HG03342 (cell line): Measurements from ENCODE around the gene KAZN.

Experiments used
- ATAC-seq: cut with Tn5 transposase; IDR thresholded peaks from one replicate; pipeline ENCODE4 v1.9.1; 2021; ENCODE audit warnings: mild to moderate bottlenecking, moderate library complexity; ENCODE audit not compliant: unreplicated experiment

Gene KAZN

DNA sequence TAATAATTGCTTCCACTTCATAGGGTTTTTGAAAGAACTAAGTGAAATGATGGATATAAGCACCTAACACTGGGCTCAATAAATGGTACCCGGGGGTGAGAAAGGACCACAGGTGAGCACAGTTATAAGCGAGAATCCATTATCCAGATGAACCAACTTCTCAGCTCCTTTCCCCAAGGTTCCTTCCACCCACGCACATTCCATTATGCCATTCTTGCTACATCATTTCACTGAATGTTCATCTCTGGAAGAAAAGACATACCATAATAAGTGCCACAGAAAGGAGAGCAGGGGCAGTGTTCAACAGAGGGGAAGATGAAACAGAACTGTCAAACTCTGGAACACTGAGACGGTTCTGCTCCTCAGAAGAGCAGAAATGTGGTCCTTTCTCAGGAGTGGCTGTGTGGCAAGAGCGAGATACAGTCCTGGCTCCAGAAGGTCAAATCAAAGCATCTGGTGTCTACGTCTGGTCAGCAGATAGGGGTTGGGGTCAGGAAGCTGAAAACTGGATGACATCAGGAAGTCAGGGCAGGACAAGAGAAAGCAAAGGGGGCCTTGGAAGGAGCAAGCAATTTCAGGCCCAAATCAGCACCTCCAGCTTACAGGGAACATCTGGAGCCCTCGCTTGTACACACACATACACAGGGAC lies 299.6 kb downstream of the KAZN start:
- no peak for ATAC-seq

- ATAC-seq, result no peak
Observed at GRCh38 chr1:14899686-14900085, 301.2 kb downstream of the KAZN start.

DNA sequence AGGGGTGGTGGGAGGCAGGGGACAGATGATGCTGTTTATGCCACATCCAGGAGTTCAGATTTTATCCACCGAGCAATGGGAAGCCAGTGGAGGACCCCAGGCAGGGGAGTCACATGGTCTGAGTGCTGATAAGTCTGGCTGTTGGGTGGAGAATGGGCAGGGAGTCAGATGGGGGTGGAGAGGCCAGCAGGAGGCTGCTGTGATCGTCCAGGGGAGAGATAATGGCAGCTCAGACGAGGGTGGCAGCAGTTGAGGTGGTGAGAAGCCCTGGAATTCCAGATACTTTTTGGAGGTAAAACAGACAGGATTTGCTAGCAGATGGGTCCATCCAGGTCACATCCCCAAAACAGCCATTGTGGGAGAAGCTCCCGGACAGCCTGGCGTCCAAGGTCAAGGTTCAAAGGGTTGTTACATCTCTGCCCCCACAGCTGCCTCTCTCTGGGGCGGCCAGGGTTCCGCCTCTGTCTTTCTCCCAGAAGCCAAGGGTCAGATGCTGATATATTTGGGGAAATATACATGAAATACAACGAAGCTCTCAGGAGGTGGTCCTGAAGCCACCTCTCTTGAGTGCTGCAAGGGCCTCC lies 303.0 kb downstream of the KAZN start:
- no peak for ATAC-seq

GRCh38 chr1:14903922-14904321 lies 305.4 kb downstream of the KAZN start:
- no peak for ATAC-seq

- no peak for ATAC-seq
Observed at GRCh38 chr1:14906665-14907064, 308.2 kb downstream of the KAZN start.

DNA sequence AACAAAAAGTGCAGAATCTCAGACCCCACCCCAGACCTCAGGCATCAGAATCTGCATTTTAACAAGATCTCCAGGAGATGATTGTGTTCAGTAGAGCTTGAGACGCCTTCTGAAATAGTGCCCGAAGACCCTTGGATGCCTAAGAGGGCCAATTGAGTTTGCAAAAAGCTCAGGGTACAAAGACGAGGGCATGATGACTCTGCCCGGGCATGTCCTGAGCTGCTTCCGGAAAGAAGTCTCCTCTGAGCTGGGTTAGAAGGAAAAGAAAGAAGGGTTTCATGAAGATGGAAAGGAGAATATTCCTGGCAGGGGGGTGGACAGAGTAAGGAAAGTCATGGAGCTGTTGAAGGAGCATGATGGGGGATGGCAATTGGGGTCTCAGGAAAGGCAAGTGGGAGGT lies 308.9 kb downstream of the KAZN start:
- no peak for ATAC-seq

DNA sequence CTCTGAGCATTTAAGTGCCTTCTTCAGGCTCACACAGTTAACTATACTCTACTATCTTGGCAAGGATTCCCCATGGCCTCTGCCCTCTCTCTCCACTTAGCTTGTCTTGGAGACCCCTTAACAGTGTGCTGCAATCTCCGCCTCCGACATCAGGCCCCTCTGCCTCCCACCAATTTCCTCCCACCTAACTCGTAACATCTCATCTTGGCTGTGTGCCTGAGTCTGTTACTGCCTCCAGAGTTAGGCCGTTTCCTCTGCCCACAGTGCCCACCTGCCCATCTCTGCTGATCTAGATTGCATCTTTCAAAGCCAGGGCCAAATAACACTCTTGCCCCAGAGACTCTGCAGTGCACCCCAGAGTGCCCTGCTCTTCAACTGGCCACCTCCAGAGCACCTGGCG lies 310.8 kb downstream of the KAZN start:
- no peak for ATAC-seq

- ATAC-seq, result no peak
Observed at GRCh38 chr1:14909920-14910460, 311.5 kb downstream of the KAZN start.

DNA sequence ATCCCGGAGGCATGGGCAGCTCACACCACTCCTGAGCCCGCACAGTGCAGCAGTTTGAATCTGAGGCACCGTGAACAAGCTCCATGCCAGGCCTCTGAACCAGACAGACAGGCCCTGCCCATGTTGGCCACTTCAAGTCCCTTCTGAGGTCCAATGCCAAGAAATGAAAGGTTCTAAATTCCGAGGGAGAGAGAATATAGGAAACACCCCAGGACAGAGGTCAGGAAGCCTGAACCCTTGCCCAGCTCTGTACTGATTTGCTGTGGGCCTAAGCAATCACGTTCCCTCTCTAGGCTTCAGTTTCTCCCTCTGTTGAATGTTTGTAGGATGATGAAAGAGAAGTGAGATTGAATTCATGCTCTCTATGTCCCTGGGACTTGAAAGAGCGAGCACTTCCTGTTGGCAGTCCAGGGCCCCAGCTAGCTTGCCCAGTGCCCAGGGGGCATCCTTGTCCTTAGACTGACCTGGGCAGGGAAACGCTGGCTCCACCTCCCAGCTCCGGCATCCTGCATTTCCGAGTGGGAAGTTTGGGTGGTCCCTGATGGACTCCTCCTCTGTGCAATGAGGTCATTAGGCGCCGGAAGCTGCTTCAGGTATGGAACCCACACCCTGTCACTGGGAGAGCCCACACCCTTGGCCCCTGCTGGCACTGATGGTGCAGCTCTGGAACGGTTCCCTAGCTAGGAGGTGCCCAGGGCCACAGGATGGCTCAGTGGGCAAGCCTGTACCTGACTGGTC lies 312.7 kb downstream of the KAZN start:
- ATAC-seq, result no peak

GRCh38 chr1:14912839-14913481 lies 314.5 kb downstream of the KAZN start:
- ATAC-seq, result no peak

- ATAC-seq, result no peak
Observed at GRCh38 chr1:14913482-14914177, 315.1 kb downstream of the KAZN start.

DNA sequence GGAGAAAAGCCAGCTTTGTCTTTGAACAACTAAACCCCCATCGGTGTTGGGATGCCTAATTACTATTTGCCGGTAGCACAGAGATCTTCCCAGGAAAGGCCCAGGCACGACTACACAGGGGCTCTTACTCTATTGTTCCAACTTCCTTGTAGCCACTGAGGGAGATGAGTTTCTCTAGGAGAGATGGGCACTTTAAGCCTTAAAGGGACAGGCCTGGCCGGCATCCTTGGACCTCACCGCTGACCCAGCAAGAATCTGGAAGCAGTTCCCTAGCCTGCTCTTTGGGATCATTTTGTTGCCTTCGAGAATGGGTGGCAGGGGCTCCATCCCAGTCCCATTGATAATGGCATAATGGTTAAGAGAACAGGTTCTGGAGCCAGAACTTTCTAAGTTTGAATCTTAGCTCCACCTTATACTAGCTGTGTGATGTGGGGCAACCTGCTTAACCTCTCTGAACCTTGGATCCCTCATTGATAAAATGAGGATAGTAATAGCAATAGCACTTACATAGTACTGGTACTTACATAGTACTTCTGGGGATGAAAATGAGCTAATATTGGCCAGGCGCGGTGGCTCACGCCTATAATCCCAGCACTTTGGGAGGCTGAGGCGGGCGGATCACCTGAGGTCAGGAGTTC lies 316.0 kb downstream of the KAZN start:
- no peak for ATAC-seq

DNA sequence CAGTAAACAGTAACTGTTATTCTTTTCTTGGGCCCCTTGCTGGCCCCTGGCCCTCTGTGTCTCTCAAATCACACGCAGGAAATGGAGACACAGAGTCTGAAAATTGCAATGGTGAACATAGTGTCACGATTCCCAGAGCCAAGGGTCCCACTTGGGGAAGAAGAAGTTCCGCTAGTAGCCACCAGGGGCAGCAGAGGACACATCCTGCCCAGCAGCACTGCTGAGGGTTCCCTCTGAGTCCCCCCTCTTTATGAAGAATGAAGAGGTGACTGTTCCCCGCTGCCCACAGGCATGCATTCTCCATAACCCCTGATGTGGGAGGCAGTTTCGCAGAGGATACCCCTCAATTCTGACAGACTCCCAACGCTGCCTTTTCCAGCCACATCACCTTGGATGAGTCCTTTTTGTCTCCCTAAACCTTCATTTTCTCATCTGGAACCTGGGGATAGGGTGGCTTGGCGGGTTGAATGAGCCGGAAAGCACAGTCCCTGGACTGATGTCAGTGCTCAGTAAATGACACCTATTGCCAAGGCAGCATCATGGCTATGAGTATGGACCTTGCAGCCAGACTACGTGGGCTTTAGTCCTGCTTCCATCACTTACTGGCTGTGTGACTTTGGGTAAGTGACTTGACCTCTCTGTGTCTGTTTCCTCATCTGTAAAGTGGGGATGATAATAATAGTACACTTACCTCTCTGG lies 317.0 kb downstream of the KAZN start:
- ATAC-seq, result no peak

GRCh38 chr1:14919289-14919688 lies 320.8 kb downstream of the KAZN start:
- ATAC-seq, result no peak

- ATAC-seq, result no peak
Observed at GRCh38 chr1:14919751-14920150, 321.3 kb downstream of the KAZN start.

DNA sequence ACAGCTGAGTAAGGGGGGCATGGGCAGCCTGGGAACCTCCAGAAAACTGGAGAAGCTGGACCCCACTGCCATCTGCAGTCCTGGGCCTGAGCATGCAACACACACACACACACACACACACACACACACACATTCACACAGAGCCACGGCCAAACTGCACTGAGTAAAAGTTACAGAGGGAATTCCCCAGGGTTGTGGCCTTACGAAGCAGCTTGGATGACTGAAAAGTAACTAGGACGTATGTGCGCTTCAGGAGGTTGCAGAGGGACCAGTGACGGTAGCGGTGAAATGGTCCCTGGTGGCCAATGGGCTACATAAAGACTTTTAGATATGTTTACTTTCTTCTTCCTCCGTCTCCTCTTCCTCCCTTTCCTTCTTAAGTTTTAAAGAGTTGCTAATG lies 322.6 kb downstream of the KAZN start:
- ATAC-seq, result no peak

- no peak for ATAC-seq
Observed at GRCh38 chr1:14922942-14923726, 324.6 kb downstream of the KAZN start.

GRCh38 chr1:14923727-14924452 lies 325.4 kb downstream of the KAZN start:
- ATAC-seq, result no peak
